22Rv1 (cell line): ENCODE results near the gene UVRAG.

Source experiments
- CTCF ChIP-seq: fragments of 450-650 bp; IDR thresholded peaks from 2 replicates; pipeline ENCODE4 v1.5.1; 2017; ENCODE audit warnings: mild to moderate bottlenecking
- ZFX ChIP-seq: fragments of 450-650 bp; IDR thresholded peaks from 2 replicates; pipeline ENCODE4 v1.6.1; 2017; ENCODE audit warnings: antibody characterized with exemption, borderline replicate concordance

DNA sequence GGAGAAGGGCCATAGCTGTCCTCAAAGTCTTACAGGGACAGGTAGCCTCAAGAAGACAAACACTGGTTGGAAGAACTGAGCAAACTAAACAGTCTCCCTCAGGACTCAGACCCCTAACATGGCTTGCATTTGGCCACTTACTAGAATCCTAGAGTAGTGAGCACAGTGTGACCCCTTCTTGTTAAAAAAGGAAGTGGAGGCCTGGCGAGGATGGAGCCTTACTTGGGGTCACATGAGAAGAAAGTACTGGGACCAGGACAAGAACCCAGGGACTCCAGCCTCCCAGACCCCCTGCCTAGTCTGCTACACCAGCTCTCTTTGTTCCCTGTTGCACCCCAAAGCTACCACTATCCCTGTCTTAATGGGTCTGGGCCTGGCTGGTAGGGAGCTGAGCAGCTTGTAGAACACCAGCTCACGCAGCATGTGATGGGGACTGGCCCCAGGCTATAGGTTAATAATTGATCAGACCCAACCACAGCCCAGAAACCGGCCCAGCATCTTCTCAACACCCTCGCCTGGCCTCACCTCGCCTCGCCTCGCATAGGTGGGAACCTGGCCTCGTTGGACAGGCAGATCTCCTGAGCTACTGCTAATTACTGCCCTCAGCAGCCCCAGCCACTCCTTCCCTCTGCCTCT lies 28.8 kb upstream of the UVRAG start:
- TF ChIP-seq CTCF (no peak), ZFX (no peak)
